ENCODE data around the gene LAMTOR4. TPM values are rescaled to one million over a fixed set of nuclear protein-coding genes. Genes with fewer than 3 reads are reported as not detected.
A peak's percentile ranks its signal among the peaks of the same experiment; 100 is the strongest.

The LAMTOR4 gene
- total and polyA plus RNA-seq, 11 donors = 64.6 to 160 (median 96.5) TPM

GRCh38 chr7:100169147-100169850, 20.6 kb downstream of the LAMTOR4 start:
- peak overlapping the region in 6 of 12 donors; percentile 61 to 85 (median 74) for H3K27ac ChIP-seq
- peak overlapping the region in 3 of 12 donors; percentile 55 to 67 (median 56) for H3K4me3 ChIP-seq
- no peaks in the 10 kb centered on the region for H3K36me3 ChIP-seq
- 88 to 91% (median 90%) methylated on average over 11 of the region's 11 CpGs for WGBS, 4 donors
- TF ChIP-seq CTCF (IDR thresholded peaks at IDR 0.05) = no peak
- TF ChIP-seq POLR2A (IDR thresholded peaks at IDR 0.05) = no peak
- intact Hi-C loops (cut with DNase I) = no loop called here
- DNase-seq (no peak), ATAC-seq (no peak)
- H3K4me1 ChIP-seq = peaks cover 0 to 43% (median 12%) of the 10 kb centered on the region in 12 donors
- peaks cover 0 to 48% (median 15%) of the 10 kb centered on the region in 9 donors for H3K27me3 ChIP-seq
- H3K9me3 ChIP-seq = no peaks in the 10 kb centered on the region

GRCh38 chr7:100170101-100170897, 21.6 kb downstream of the LAMTOR4 start:
- no peak for TF ChIP-seq CTCF (IDR thresholded peaks at IDR 0.05)
- no peak for TF ChIP-seq POLR2A (IDR thresholded peaks at IDR 0.05)
- ATAC-seq = no peak
- no peak overlapping the region for H3K27ac ChIP-seq
- H3K4me3 ChIP-seq = no peak overlapping the region
- no peaks in the 10 kb centered on the region for H3K36me3 ChIP-seq
- intact Hi-C loops (cut with DNase I) = no loop called here
- no peak for DNase-seq
- H3K9me3 ChIP-seq = no peaks in the 10 kb centered on the region
- 90 to 94% (median 92%) methylated on average over 11 of the region's 11 CpGs for WGBS, 4 donors
- peaks cover 0 to 48% (median 15%) of the 10 kb centered on the region in 9 donors for H3K27me3 ChIP-seq
- H3K4me1 ChIP-seq = peaks cover 0 to 43% (median 12%) of the 10 kb centered on the region in 12 donors

- H3K9me3 ChIP-seq = no peaks in the 10 kb centered on the region
- DNase-seq (no peak), ATAC-seq (no peak)
- peaks cover 0 to 41% (median 12%) of the 10 kb centered on the region in 12 donors for H3K4me1 ChIP-seq
- H3K4me3 ChIP-seq = peak overlapping the region in 11 of 12 donors; percentile 7 to 52 (median 40)
- intact Hi-C loops (cut with DNase I) = no loop called here
- no peak for TF ChIP-seq CTCF (IDR thresholded peaks at IDR 0.05)
- TF ChIP-seq POLR2A (IDR thresholded peaks at IDR 0.05) = no peak
- peaks cover 0 to 48% (median 15%) of the 10 kb centered on the region in 9 donors for H3K27me3 ChIP-seq
- 6 to 36% (median 22%) methylated on average over 6 to 61 of the region's 61 CpGs for WGBS, 4 donors
- H3K27ac ChIP-seq = no peak overlapping the region
- no peaks in the 10 kb centered on the region for H3K36me3 ChIP-seq
These were observed 22.5 kb downstream of the LAMTOR4 start for GRCh38 chr7:100171087-100171681.

GRCh38 chr7:100171840-100172239, 23.1 kb downstream of the LAMTOR4 start:
- no peak for ATAC-seq
- Histone ChIP-seq H3K36me3 (no peaks in the 10 kb centered on the region), H3K4me3 (peak overlapping the region in 9 of 12 donors; percentile 17 to 52 (median 42)), H3K9me3 (no peaks in the 10 kb centered on the region), H3K4me1 (peaks cover 0 to 36% (median 14%) of the 10 kb centered on the region in 12 donors), H3K27me3 (peaks cover 0 to 41% (median 15%) of the 10 kb centered on the region in 9 donors), H3K27ac (no peak overlapping the region)
- 35 to 66% (median 37%) methylated on average over 10 to 22 of the region's 22 CpGs for WGBS, 4 donors
- TF ChIP-seq CTCF (IDR thresholded peaks at IDR 0.05) (no peak), POLR2A (IDR thresholded peaks at IDR 0.05) (no peak)
- DNase-seq = no peak
- intact Hi-C loops (cut with DNase I) = no loop called here

Data from heart left ventricle (tissue), 16 donors.